Left kidney (tissue), 2 donors: Measurements from ENCODE around the gene SERPINB12. TPM values are rescaled to one million over a fixed set of nuclear protein-coding genes. Genes with fewer than 3 reads are reported as not detected.
A peak's percentile ranks its signal among the peaks of the same experiment; 100 is the strongest.

Experiments
- DNase-seq: peaks from one replicate; pipeline ENCODE4 v3.0.0-alpha.2; 2013
- polyA plus RNA-seq: library from polyadenylated mRNA; unstranded; fragments of 120-200 nt; gene quantifications from one replicate; pipeline ENCODE4 v1.2.1, GENCODE V29; 2013; ENCODE audit not compliant: insufficient read length

The SERPINB12 gene
- polyA plus RNA-seq, 1 donor = not detected

DNA sequence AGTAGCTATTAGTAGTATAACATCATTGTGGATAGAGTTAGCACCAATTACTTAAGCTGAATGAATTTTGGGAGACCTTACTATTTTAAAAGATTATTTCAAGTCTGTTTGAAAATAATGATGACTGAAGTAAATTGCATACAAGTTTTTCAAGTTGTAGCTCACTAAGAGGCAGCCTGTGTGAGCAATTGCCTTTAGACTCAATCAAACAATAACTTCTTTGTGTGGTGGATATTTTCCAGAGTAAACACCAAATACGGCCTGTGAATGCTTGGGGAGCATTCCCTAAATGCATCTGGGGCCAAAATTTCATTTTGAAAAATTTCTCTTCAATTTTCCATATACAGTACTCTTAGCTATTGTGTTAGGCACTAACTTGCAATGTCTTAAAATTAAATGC is 7.9 kb downstream of the SERPINB12 start:
- DNase-seq = no peak

DNA sequence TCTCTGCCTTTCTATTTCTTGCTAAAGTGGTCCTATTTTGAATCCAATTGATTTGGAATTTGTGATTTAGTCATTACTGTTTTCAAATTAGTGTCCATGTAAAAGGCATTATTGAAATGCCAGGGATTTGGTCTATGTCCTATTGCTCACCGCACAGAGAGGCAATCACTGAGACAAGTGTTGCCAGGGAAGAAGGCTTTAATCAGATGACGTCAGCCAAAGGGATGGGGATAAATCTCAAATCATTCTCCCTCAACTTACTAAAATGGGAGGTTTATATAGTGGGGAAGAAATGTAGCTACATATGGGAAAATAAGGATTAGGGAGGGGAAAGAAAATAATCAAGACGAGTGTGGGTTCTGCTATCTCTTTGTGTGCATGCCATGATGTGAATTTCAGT is 9.6 kb downstream of the SERPINB12 start:
- DNase-seq = no peak

DNA sequence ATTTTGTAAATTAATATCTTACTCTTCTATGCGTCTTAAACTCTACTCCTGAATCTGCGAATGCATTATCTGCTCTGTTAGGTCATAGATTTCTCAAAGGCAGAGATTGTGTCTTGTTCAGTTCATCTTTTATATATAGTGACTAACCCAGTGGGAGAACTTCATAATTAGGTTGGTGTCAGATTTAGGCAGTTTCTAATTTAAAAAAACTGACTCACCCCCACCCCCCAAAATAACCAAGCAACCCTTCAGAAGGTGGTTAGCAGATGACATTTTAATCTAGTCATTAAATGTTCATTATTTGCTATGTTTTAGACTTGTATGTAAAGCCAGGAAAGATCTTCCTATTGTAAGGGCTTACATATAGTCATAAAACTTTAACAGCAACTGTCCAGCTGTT is 10.4 kb downstream of the SERPINB12 start:
- DNase-seq = no peak

DNA sequence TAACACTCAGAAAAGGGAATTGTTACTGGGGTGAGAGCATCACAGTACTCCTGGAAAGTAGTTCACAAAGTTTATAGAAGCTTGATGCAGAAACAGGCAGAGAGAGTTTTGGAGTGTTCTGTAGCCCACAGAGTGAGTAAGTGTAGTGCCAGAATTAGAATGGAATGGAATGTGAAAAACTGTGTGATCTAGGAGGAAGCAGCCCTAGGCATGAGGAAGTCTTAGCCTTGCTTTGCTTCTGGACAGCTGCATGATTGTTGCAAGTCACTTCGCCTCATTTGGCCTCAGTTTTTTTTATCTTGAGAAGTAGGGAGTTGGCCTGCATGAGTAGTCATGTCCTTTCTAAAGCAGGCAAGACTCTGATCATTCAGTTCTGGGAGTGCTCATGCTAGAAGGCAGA is 10.9 kb downstream of the SERPINB12 start:
- DNase-seq = no peak

DNA sequence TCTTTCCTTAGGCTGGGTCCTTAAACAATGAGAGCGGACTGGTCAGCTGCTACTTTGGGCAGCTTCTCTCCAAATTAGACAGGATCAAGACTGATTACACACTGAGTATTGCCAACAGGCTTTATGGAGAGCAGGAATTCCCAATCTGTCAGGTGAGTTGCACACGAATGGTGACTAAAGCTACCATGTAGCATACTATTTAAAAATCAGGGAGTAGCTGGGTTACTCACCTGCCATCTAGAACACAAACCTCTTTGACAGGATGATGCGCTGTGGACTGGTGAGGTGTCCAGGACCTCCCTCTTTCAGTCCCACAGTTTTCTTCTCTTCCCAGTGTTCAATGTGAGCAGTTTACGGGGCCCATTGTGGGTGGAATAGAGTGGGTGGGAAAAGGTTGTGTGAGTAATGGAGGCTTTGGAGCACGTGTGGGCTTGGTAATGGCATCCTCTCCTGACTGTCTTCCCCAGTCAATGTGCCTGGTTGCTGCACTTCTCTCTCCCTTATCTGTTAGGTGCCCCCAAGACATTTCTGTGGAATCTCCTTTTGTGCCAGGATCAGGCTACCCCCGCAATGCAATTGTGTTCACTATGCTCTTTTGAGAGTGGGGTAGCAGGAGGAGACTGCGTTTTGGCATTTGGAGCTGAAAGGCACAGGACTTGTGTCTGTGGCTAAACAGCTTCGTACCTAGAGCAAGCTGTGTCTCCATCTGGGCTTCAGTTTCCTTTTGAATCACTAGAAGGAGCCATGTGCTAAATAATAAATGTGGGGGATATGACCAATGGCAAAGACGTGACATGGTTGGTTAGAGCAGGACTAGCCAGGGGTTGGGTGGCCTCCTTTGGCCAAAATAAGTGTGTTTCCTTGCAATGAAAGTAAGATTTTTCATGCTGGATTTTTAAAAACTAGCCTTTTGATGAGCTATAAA is 17.7 kb downstream of the SERPINB12 start:
- DNase-seq = no peak

DNA sequence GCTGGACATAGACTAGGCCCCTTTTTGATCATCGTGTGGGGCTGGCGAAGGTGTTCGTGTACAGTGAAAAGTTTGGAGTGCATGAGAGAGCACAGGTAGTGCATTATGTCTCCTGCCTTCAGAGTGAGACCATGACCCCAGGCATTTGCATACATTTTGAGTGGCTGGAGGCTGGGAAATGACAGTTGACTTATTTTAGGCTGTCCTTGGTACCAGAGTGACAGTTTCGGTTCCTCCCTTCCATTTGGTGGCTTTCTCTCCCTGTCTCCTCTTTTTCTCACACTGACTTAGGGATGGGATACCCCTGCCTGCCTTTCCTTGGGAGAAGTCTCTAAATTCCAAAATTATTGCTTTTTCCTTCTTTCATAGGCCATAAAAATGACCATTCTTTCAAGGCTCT is 20.1 kb downstream of the SERPINB12 start:
- no peak for DNase-seq

DNA sequence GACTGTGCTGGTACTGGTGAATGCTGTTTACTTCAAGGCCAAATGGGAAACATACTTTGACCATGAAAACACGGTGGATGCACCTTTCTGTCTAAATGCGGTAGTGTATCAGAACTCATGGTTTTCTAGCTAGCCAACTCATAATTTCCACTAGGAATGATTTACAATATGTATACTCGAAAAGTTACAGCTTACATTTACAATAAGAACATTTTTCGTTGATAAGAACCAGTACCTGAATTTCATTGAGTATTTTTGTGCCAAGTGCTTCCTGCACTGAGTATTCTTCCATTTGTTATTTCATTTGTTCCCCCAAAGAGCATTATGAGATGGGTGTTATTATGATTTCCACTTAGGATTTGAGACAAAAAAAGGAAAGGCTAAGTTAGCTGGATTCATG is 21.9 kb downstream of the SERPINB12 start:
- no peak for DNase-seq

DNA sequence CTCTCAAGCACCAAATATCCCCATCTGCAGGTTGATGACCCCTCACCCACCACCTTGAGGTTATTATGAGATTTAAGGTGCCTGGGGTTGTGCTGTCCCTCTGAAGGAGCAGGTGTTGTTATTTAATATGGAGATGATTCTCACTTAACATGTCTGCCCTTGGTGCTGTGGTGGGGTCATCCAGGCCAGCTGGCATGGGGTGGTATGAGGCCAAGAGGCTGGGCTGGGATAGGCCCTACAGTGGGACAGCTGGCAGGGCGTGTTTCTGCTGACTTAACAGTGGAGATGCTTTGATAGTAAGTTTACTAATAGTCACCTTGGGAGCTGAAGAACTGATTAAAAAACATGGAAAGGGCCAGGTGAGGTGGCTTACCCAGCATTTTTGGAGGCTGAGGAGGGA is 22.4 kb downstream of the SERPINB12 start:
- no peak for DNase-seq

DNA sequence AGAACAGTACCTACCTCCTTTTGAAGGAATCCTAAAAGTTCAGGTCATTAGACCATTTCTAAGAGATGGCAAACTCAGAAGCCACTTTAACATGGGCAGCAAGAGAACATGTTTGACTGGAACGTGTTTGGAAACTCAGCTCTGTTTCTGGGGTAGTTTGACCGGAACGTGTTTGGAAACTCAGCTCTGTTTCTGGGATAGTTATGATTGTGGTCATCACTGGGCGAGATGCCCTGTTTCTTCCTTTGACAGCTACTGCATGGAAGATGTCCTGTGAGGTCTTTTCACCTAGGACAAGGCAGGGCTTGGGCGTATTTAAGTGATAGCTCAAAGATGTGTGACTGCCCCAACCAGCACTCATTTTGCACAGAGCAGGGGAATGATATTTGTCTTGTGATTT is 25.1 kb downstream of the SERPINB12 start:
- no peak for DNase-seq

DNA sequence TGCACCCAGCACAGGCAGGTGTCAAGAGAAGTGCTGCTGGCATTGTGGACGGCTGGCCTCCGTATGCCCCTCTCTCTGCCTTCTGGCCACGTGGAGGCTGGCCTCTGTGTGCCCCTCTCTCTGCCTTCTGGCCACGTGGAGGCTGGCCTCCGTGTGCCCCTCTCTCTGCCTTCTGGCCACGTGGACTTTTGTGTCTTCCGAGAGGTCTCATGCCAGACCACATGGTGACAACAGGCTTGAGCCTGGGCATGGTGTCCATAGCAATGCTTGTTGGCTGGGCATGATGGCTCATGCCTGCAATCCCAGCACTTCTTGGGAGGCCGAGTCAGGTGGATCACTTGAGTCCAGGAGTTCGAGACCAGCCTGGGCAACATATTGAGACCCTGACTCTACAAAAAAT is 25.7 kb downstream of the SERPINB12 start:
- DNase-seq = no peak

DNA sequence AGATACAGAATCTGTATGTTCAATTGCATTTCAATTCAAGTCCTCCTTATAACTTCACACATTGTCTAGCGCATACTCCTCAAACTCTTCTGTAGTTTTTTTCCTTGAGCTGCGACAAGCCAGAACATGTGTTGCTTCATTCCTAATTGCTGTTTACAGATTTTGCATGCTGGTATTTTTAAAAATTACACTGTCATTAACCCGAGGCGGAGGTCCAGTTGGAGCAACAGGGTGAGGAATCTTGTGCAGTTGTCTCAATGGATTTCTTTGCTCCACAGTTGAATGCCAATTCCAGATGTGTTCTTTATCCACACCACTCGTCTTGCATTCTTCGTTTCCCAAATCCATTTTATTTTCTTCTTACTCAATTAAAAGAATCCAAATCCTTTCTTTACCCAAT is 28.6 kb downstream of the SERPINB12 start:
- DNase-seq = no peak

DNA sequence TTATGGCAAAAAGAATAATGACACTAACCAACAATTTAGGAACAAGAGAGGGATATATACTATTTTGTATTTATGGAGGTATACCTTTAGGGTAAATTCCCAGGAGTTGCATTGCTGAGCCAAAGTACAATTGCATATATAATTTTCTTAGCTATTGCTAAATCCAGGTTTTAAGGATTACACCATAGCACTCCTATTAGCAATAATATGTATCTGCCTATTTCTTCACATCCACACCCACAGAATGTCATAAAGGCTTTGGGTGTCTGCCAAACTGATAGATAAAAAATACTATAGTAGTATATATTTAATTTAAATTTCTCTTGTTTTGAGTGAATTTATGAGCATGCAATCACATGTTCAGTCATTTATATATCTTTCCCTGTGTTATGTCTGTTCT is 33.5 kb downstream of the SERPINB12 start:
- DNase-seq = no peak

DNA sequence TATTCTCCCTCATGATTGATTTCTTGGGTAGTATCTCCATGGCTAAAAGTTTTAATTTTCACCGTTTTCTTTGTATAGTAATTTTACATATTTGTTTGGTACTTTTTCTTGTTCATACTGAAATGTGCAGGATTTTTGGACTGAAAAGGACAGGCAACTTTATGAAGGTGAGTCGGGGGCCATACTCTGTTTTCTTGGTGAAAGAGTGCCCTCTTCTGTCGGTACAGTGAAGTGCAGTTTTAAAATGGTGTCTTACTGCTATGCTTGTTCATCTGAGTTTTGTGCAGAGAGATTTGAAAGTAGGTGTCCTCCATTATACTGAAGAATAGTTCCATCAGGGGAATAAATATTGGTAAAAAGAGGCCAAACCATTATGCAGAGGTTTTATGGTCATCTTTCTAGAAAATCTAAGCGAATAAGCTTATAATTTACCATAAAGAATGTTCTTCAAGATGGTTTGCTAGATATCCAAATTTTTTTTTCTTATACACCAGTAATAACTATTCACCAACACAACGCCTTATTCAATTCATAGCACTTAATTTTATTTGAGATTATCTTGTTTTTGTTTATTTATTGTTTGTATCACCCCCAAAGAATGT is 36.3 kb downstream of the SERPINB12 start:
- DNase-seq = peak; percentile 56

DNA sequence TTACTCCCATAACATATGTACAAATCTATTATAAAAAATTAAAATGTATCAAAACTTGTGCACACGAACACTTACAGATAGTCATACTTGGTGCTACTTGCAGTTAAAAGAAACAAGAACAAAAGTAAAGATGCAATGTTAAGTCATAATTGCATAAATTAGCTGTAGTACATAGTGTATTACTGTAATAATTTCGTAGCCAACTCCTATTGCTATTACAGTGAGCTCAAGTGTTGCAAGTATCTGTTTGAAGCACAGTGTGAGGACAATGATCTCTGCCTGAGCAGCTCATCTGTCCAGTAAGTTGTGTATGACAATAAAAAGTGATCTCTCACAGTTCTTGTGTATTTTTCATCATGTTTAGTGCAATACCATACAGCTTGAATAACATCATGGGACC is 37.4 kb downstream of the SERPINB12 start:
- DNase-seq = no peak

DNA sequence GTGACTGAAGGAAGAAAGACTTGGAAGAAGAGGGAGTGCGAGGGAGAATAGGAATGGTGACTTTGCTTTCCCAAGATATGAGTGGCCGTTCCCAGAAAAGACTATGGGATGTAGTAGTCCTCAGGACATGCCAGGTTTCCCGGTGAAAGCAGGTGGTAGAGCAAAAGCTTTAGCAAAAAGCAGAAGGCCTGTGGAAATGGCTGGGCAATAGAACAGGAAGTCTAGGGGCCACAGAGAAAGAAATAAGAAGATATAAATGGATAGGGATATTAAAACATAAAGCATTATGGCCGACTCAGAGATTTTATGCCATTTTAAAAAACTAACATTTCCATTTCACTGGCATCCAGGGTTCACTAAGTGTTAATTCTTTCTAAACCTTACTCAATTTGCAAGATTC is 43.8 kb downstream of the SERPINB12 start:
- no peak for DNase-seq

DNA sequence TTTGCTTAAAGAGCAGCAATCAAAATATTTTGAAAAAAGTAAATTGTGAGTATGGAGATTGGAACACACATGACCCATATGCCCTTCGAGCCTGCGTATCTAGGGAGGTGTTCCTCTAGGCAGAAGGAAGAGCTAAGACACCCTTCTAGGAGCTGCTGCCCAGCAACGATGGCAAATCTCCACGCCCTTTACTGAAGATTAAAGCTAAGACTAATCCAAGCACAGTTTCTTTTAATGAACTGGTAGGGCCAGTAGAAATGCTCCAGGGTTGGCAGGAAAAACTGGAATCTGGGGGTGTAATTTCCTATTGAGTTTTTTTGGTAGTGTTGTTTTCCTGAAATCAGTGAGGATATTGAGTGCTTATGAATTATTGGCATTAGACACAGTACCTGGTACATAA is 44.3 kb downstream of the SERPINB12 start:
- no peak for DNase-seq

DNA sequence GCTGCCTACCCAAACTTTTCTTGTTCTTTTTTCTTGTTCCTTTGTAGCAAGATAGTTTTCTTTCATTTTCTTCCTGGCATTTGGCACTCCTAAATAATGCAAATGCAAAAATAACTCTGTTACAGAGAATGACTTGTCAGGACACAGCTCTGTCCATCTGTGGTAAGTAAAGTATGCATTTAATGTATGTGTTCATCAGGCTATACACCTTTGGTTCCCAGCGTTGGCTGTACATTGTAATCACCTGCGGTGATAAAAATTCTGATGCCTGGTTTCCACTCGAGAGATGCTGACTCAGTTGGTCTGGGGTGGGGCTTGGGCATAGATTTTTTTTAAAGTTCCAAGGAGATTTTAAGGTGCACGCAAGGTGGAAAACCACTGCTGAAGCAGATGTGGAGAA is 44.8 kb downstream of the SERPINB12 start, which contains the start of gene SERPINB13:
Gene SERPINB13, plus strand, starts transcription at position 378 of the 400 bp plus-strand sequence. CDS start 1,325 bp downstream, outside the sequence.
- no peak for DNase-seq

DNA sequence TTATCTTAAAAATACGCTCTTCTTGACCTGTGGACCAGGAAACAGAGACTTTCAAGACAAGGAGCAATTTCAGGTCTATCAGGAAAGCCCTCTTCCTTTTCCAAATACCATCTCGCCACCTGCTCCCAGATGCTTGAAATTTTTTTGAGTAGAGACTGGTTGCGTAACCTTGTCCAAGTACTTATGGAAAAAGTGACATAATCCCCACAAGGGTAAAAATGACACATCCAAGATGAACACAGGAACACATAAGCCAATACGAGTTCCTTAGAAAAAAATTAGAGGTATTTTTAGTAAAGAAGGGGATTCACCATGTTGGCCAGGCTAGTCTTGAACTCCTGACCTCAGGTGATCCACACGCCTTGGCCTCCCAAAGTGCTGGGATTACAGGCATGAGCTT is 46.7 kb downstream of the SERPINB12 start:
- DNase-seq = no peak

DNA sequence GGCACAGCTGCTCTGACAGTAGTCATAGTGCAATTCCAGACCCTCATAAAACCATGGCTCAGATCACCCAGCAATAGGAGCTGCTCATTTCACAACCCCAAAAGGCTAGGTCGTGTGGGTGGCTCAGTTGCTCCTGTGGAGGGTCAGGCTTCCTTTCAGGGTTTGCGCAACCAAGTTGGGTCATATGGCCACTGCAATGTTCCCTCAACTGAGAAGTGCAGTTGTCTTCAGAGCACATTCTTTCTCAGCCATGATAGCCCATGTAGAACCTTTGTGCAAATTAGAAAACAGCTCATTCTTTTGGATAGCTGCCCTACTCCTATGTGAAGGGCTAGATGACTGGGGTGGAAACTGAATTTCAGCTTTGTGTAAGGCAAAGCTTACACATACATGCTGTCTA is 48.2 kb downstream of the SERPINB12 start:
- DNase-seq = no peak

DNA sequence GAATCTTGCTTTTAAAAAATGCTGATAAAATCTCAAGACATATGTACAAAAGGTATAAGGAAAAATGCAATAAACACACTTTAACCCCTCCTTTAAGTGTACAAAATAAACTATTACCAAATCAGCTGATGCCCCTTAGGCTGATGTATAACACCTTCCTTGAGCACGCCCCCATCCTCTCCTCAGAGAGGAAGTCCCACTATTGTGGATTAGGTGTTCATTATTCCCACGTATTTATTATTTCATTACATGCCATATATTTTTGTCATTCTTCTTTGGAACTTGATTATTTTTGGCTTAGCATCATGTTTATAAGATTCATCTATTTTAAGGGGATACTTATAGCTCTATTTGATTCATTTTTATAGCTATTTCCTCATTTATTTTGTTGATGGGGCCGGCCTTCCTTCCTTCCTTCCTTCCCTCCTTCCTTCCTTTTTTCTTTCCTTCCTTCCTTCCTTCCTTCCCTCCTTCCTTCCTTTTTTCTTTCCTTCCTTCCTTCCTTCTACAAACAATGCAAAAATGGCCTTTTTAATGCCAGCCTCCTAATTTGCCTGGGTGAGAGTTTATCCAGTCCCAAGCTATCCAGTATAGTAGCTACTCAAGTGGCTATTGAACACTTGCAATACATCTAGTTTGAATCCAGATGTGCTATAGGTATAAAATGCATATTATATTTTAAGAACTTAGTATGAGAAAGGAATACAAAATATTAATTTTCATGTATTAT is 49.0 kb downstream of the SERPINB12 start:
- DNase-seq = no peak

DNA sequence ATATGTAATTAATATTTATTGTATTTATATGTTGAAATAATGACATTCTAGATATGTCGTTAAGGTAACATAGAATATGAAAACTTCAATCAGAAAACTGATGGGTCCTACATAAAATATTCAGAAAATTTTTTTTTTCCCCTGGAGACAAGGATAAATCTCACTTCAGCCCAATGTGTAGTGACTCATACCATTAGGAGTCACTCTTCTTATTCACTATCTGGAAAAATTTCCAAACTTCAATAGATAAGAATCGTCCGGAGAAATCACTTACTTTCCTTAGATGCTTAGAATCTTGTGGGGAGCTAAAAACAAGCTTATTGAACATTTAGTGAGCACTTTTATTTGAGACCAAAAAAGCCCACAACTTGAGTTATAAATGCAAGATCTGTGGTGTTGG is 49.6 kb downstream of the SERPINB12 start:
- no peak for DNase-seq

DNA sequence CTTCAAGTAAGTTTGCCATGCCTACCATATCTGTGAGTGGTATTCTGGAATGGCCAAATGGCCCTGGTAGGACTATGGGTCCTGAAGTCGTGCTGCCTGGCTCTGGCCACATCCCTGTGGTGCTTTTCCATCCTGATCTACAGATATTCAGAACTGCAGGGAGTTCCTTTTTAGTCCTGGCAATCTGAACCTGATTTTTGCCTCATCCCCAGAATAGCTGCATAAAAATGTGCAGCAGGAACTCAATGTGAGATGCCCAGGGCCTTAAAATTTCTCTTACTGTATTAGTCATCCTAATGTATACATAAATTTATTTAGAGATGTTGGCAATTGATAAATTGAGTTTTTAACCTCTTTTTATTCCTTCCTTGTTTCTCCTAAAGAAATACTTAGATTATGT is 50.3 kb downstream of the SERPINB12 start:
- DNase-seq = no peak

DNA sequence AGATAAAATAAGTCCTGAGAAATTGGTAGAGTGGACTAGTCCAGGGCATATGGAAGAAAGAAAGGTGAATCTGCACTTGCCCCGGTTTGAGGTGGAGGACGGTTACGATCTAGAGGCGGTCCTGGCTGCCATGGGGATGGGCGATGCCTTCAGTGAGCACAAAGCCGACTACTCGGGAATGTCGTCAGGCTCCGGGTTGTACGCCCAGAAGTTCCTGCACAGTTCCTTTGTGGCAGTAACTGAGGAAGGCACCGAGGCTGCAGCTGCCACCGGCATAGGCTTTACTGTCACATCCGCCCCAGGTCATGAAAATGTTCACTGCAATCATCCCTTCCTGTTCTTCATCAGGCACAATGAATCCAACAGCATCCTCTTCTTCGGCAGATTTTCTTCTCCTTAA is 54.8 kb downstream of the SERPINB12 start:
- DNase-seq = no peak
